SK-N-SH (cell line): Measurements from ENCODE around the gene CHRNE. TPM values are rescaled to one million over a fixed set of nuclear protein-coding genes. Genes with fewer than 3 reads are reported as not detected.

Experiments used
- CTCF ChIA-PET: fragments of 300-600, 350-600 bp; formaldehyde crosslinking; extraction: SDS; loops from one replicate; lab custom pipeline; 2021; lab: Yijun Ruan, JAX
- POLR2A ChIA-PET: fragments of 350-600 bp; sonication (Branson Sonifier 250); formaldehyde crosslinking; extraction: SDS; loops from one replicate; lab custom pipeline; 2020; ENCODE audit warnings: antibody characterized with exemption, inconsistent platforms; lab: Yijun Ruan, JAX
- DNase-seq: peaks from one replicate; pipeline ENCODE4 v3.0.0; 2012
- H2AFZ ChIP-seq: fragments of 200-600 bp; sonication (generic); 2 replicates; pipeline ENCODE4 v1.8.1; 2016; ENCODE audit warnings: antibody characterized with exemption, mild to moderate bottlenecking, low read depth
- H3F3A ChIP-seq: fragments of 200-600 bp; sonication (generic); replicated peaks from 2 replicates; pipeline ENCODE3; 2016; ENCODE audit warnings: antibody characterized with exemption, mild to moderate bottlenecking; ENCODE audit not compliant: insufficient read depth
- H3K27ac ChIP-seq, 2 experiments: fragments of 200-500 bp in 1 of 2; fragments of 200-600 bp in 1 of 2; sonication (Bioruptor generic) in 1 of 2; sonication (generic), shearing (Covaris generic) in 1 of 2; 2 replicates each; pipeline versions ENCODE4 v1.5.1 to v1.6.1; 2014 to 2016; ENCODE audit warnings: low read depth in 2 of 2, inconsistent platforms in 1 of 2, low read length in 1 of 2, mild to moderate bottlenecking in 1 of 2, mixed read lengths in 1 of 2
- H3K27me3 ChIP-seq: fragments of 200-600 bp; sonication (generic), shearing (Covaris generic); 2 replicates; pipeline ENCODE4 v1.6.1; 2016; ENCODE audit warnings: mixed run types; ENCODE audit not compliant: insufficient read depth
- H3K36me3 ChIP-seq, 2 experiments: fragments of 200-500 bp in 1 of 2; fragments of 200-600 bp in 1 of 2; sonication (Bioruptor generic) in 1 of 2; sonication (generic) in 1 of 2; replicated peaks in 1 of 2; 2 replicates each; pipeline versions ENCODE3 to v1.5.1; 2014 to 2016; ENCODE audit warnings: low read length in 1 of 2, mild to moderate bottlenecking in 1 of 2; ENCODE audit not compliant: insufficient read depth in 2 of 2, control insufficient read depth in 1 of 2
- H3K4me1 ChIP-seq, 2 experiments: fragments of 200-500 bp in 1 of 2; fragments of 200-600 bp in 1 of 2; sonication (Bioruptor generic) in 1 of 2; sonication (generic), shearing (Covaris generic) in 1 of 2; 2 replicates each; pipeline versions ENCODE4 v1.5.1 to v1.6.1; 2014 to 2016; ENCODE audit warnings: low read depth in 1 of 2, low read length in 1 of 2, mixed run types in 1 of 2; ENCODE audit not compliant: insufficient read depth in 2 of 2, control insufficient read depth in 1 of 2
- H3K4me2 ChIP-seq: fragments of 200-600 bp; sonication (generic), shearing (Covaris generic); 2 replicates; pipeline ENCODE4 v1.6.1; 2017; ENCODE audit warnings: mixed run types
- H3K4me3 ChIP-seq, 2 experiments: fragments of 200-500 bp in 1 of 2; fragments of 200-600 bp in 1 of 2; sonication (Bioruptor generic) in 1 of 2; sonication (generic), shearing (Covaris generic) in 1 of 2; 2 replicates each; pipeline versions ENCODE4 v1.5.1 to v1.8.1; 2014 to 2016; ENCODE audit warnings: low read depth in 2 of 2, inconsistent platforms in 1 of 2, low read length in 1 of 2, mild to moderate bottlenecking in 1 of 2, mixed read lengths in 1 of 2, moderate library complexity in 1 of 2
- H3K79me2 ChIP-seq: fragments of 200-600 bp; sonication (generic); 2 replicates; pipeline ENCODE4 v1.8.1; 2017; ENCODE audit warnings: mild to moderate bottlenecking; ENCODE audit not compliant: insufficient read depth
- H3K9ac ChIP-seq: fragments of 200-600 bp; sonication (generic); 2 replicates; pipeline ENCODE4 v1.6.1; 2017; ENCODE audit warnings: mixed run types
- H3K9me2 ChIP-seq: fragments of 200-600 bp; sonication (generic); 2 replicates; pipeline ENCODE4 v1.6.1; 2017; ENCODE audit warnings: mixed run types
- H3K9me3 ChIP-seq: fragments of 200-600 bp; sonication (generic); 2 replicates; pipeline ENCODE4 v1.6.1; 2017; ENCODE audit warnings: mixed run types, mild to moderate bottlenecking, moderate library complexity
- H4K20me1 ChIP-seq: fragments of 200-600 bp; sonication (generic); 2 replicates; pipeline ENCODE4 v1.6.1; 2017; ENCODE audit warnings: mild to moderate bottlenecking, mixed run types; ENCODE audit not compliant: insufficient read depth
- CHD2 ChIP-seq: fragments of 150-350 bp; IDR thresholded peaks from 2 replicates; pipeline ENCODE4 v1.6.1; 2018; ENCODE audit warnings: low read length; ENCODE audit not compliant: partially characterized antibody
- CTCF ChIP-seq: fragments of 200-600 bp; sonication (generic); IDR thresholded peaks from 2 replicates; pipeline ENCODE4 v1.6.1; 2017; ENCODE audit warnings: antibody characterized with exemption, mild to moderate bottlenecking, moderate library complexity
- FOXJ3 ChIP-seq: sonication (generic); formaldehyde crosslinking; IDR thresholded peaks from 2 replicates; pipeline ENCODE4 v1.5.1; 2020; ENCODE audit warnings: mild to moderate bottlenecking, missing genetic modification reagents
- FOXM1 ChIP-seq: IDR thresholded peaks from 2 replicates; pipeline ENCODE4 v1.4.0; 2012; ENCODE audit warnings: low read depth, mild to moderate bottlenecking
- JUND ChIP-seq: IDR thresholded peaks from 2 replicates; pipeline ENCODE4 v1.4.0; 2012
- MAX ChIP-seq: IDR thresholded peaks from 2 replicates; pipeline ENCODE4 v1.4.0; 2012; ENCODE audit warnings: low read depth
- MEF2A ChIP-seq: IDR thresholded peaks from 2 replicates; pipeline ENCODE4 v1.4.0; 2012; ENCODE audit warnings: low read depth, borderline replicate concordance
- MXI1 ChIP-seq: IDR thresholded peaks from 2 replicates; pipeline ENCODE4 v1.6.1; 2012; ENCODE audit warnings: mild to moderate bottlenecking, low read depth, low read length, improper control_type of control experiment
- NFIC ChIP-seq: IDR thresholded peaks from 2 replicates; pipeline ENCODE4 v1.4.0; 2012; ENCODE audit warnings: borderline replicate concordance
- NRF1 ChIP-seq: IDR thresholded peaks from 2 replicates; pipeline ENCODE4 v1.6.1; 2012; ENCODE audit warnings: low read depth, mild to moderate bottlenecking, low read length
- POLR2AphosphoS5 ChIP-seq: IDR thresholded peaks from 2 replicates; pipeline ENCODE4 v1.6.1; 2012; ENCODE audit warnings: low read depth, low read length
- REST ChIP-seq: IDR thresholded peaks from 2 replicates; pipeline ENCODE4 v1.6.1; 2012; ENCODE audit warnings: mild to moderate bottlenecking, low read depth, low read length, moderate library complexity
- RFX5 ChIP-seq: IDR thresholded peaks from 2 replicates; pipeline ENCODE4 v1.6.1; 2012; ENCODE audit warnings: mild to moderate bottlenecking, improper control_type of control experiment, low read length
- TEAD4 ChIP-seq: IDR thresholded peaks from 2 replicates; pipeline ENCODE4 v1.4.0; 2012; ENCODE audit warnings: mild to moderate bottlenecking, borderline replicate concordance; ENCODE audit not compliant: insufficient read depth
- USF1 ChIP-seq: IDR thresholded peaks from 2 replicates; pipeline ENCODE4 v1.4.0; 2012; ENCODE audit warnings: low read depth, borderline replicate concordance
- YY1 ChIP-seq: IDR thresholded peaks from 2 replicates; pipeline ENCODE4 v1.4.0; 2012; ENCODE audit warnings: low read depth, mild to moderate bottlenecking
- ZBTB33 ChIP-seq: IDR thresholded peaks from 2 replicates; pipeline ENCODE4 v1.4.0; 2012; ENCODE audit warnings: low read depth, borderline replicate concordance
- WGBS: methylation state at CpG from one replicate; pipeline ENCODE4 v1.1.6; 2017; ENCODE audit warnings: low lambda C conversion rate; 5-methylcytosine and 5-hydroxymethylcytosine counted together
- polyA plus RNA-seq, 3 experiments: library from polyadenylated mRNA; depleted of rRNA; stranded (reverse); fragments of >200 nt; gene quantifications; 2 replicates each; pipeline ENCODE4 v1.2.3, GENCODE V29; 2012

CHRNE gene
- polyA plus RNA-seq, 1 of the 3 experiments (the other 2 are of a cell fraction) = 0.71 TPM

GRCh38 chr17:4939546-4939795 lies 36.6 kb upstream of the CHRNE start:
- ChIA-PET POLR2A (interaction anchor here (0.9 to 2.0 kb wide), 5 partner anchors 12 to 31 kb away, joined by 3 to 35 read pairs (median 16); partner anchors contain the start of genes ENO3 and SPAG7), CTCF (interaction anchor here (0.9 to 3.9 kb wide), 6 partner anchors 28 to 122 kb away, joined by 3 to 29 read pairs (median 4); partner anchors contain the start of genes CHRNE and SPAG7)
- Histone ChIP-seq H3K4me3 (peak overlapping the region; percentile 80 to 86), H3F3A (peaks cover 38% of the 10 kb centered on the region), H3K27ac (peak overlapping the region; percentile 94 to 98), H2AFZ (peak overlapping the region; percentile 69; the same call in 1 of the 2 replicates), H3K27me3 (no peaks in the 10 kb centered on the region), H3K4me1 (peaks cover 13 to 24% of the 10 kb centered on the region in 2 experiments; a peak in 2 of 4 replicates), H3K9me2 (no peaks in the 10 kb centered on the region), H3K4me2 (peak overlapping the region; percentile 98), H4K20me1 (peaks cover 14% of the 10 kb centered on the region), H3K36me3 (peaks cover 26 to 30% of the 10 kb centered on the region in 2 experiments), H3K9me3 (no peaks in the 10 kb centered on the region), H3K79me2 (peaks cover 58% of the 10 kb centered on the region), H3K9ac (peak overlapping the region; percentile 83)
- DNase-seq = no peak
- 1% methylated on average over 10 of the region's 16 CpGs for WGBS
- TF ChIP-seq TEAD4 (no peak), MXI1 (no peak), CHD2 (no peak), MAX (no peak), USF1 (no peak), FOXM1 (no peak), MEF2A (no peak), CTCF (no peak), JUND (no peak), NRF1 (no peak), POLR2AphosphoS5 (no peak), RFX5 (no peak), YY1 (no peak), NFIC (no peak), ZBTB33 (no peak), REST (no peak), FOXJ3 (CRISPR knock-in tag) (no peak)
